GM19463 (cell line): Measurements from ENCODE around the gene LCE6A.

Experiments used
- ATAC-seq: cut with Tn5 transposase; IDR thresholded peaks from one replicate; pipeline ENCODE4 v1.9.1; 2021; ENCODE audit warnings: mild to moderate bottlenecking, moderate library complexity; ENCODE audit not compliant: unreplicated experiment

Gene LCE6A

GRCh38 chr1:152873495-152873894 lies 30.8 kb downstream of the LCE6A start:
- no peak for ATAC-seq

DNA sequence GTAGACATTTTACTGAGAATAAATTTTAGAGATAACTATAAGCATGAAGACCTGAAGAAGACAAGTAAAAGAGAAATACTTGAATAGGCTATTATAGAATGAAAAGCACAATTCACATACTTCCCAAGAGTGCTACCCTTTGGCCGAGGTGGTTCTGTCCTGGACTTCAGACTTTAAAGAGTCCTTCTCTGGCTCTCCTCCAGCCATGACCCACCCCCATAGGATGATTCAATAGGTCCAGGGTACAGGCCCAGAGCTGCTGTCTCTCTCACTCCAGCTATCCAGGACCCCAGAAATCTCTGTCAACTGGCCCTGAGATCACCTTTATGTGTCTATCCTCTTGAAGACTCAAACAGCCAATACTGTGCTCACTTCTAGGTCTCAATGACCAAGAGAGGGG lies 34.2 kb downstream of the LCE6A start:
- no peak for ATAC-seq

- ATAC-seq: no peak
Observed at GRCh38 chr1:152878042-152878441, 35.4 kb downstream of the LCE6A start, which contains the start of gene SMCP. SMCP (plus strand) TSS chr1:152878322; CDS start chr1:152884423, 6,101 bp downstream.

- ATAC-seq: no peak
Observed at GRCh38 chr1:152879559-152880198, 37.0 kb downstream of the LCE6A start.

- no peak for ATAC-seq
Observed at GRCh38 chr1:152880316-152880715, 37.7 kb downstream of the LCE6A start.

- peak; percentile 50 for ATAC-seq
Observed at GRCh38 chr1:152880907-152881306, 38.3 kb downstream of the LCE6A start.

- ATAC-seq: no peak
Observed at GRCh38 chr1:152884085-152884484, 41.4 kb downstream of the LCE6A start.

GRCh38 chr1:152884506-152884905 lies 41.9 kb downstream of the LCE6A start:
- no peak for ATAC-seq

- no peak for ATAC-seq
Observed at GRCh38 chr1:152884966-152885624, 42.4 kb downstream of the LCE6A start.

GRCh38 chr1:152886085-152886484 lies 43.4 kb downstream of the LCE6A start:
- ATAC-seq: no peak

DNA sequence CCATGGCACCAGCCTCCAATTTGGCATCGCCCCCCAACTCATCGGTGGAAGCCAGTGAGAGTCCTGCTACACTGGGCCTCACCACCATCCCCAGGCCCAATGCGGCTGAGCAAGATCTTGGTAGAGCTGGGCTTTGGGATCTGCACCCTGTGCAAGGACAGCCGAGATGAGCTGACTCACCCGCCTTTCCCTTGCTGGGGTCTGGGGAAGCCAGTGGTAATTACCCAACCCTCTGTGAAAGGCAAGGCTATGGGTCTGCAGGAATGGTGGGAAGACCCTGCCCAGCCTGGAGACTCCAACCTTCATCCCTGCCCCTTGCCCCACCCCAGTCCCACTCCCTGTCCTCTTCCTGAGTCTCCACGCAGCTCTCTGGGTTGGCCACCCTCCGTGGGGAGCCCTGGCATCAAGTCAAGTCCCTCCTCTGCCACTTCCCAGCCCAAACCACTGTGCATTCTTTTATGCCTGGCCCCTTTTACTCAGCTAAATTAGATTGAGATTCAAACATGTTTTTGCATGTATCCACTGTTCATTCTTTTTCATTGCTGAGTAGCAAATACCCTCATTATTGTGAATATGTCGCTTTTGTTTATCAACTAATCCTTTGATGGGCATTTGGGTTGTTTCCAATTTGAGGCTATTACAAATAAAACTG lies 44.2 kb downstream of the LCE6A start:
- ATAC-seq: no peak

- no peak for ATAC-seq
Observed at GRCh38 chr1:152888126-152888525, 45.5 kb downstream of the LCE6A start.
